Activated CD8-positive, alpha-beta T cell treated with anti-CD3 and anti-CD28 coated beads for 36 hours (primary cell): Measurements from ENCODE around the gene ELL2. TPM values are rescaled to one million over a fixed set of nuclear protein-coding genes. Genes with fewer than 3 reads are reported as not detected.

ENCODE experiments used
- ATAC-seq: fragments of 200-7000 bp; cut with Tn5 transposase; one replicate; pipeline ENCODE4 v1.10.0; 2021; ENCODE audit warnings: mild to moderate bottlenecking, moderate library complexity
- CTCF ChIA-PET: fragments of 350-600 bp; sonication (Branson Sonifier 250); formaldehyde crosslinking; loops from one replicate; lab custom pipeline; 2021; ENCODE audit warnings: antibody characterized with exemption; lab: Charles Lee
- POLR2A ChIA-PET: fragments of 350-600 bp; sonication (Branson Sonifier 250); formaldehyde crosslinking; loops from one replicate; lab custom pipeline; 2021; ENCODE audit warnings: antibody characterized with exemption; lab: Charles Lee
- DNase-seq: peaks from one replicate; pipeline ENCODE4 v3.0.0-alpha.2; 2020
- H3K27ac Mint-ChIP-seq: one replicate; pipeline ENCODE4 v1.8.0; 2021; ENCODE audit warnings: mild to moderate bottlenecking, mixed read lengths
- H3K27me3 Mint-ChIP-seq: one replicate; pipeline ENCODE4 v1.8.0; 2021; ENCODE audit warnings: mixed read lengths
- H3K36me3 Mint-ChIP-seq: one replicate; pipeline ENCODE4 v1.8.0; 2021; ENCODE audit warnings: low read depth, mixed read lengths
- H3K4me1 Mint-ChIP-seq: one replicate; pipeline ENCODE4 v1.8.0; 2021; ENCODE audit warnings: low read depth, mixed read lengths
- H3K4me3 Mint-ChIP-seq: one replicate; pipeline ENCODE4 v1.8.0; 2021; ENCODE audit warnings: mild to moderate bottlenecking, moderate library complexity, mixed read lengths
- H3K9me3 Mint-ChIP-seq: one replicate; pipeline ENCODE4 v1.8.0; 2021; ENCODE audit warnings: mixed read lengths
- intact Hi-C: fragments of 100-400 bp; cut with micrococcal nuclease; formaldehyde crosslinking; loops from one replicate; pipeline ENCODE4 v1.10.0; 2022
- total RNA-seq, 2 experiments: library from RNA; stranded (reverse); gene quantifications; one replicate each; pipeline ENCODE4 v1.2.3, GENCODE V29; 2021
- TF ChIP-seq, protein P1 (sequence below): fragments of 200-600 bp; IDR thresholded peaks from one replicate; pipeline ENCODE4 v1.8.0; 2022; ENCODE audit warnings: antibody characterized with exemption, mild to moderate bottlenecking

Gene ELL2
- total RNA-seq, 2 experiments from 2014 or later, result 39.7 to 46.3 TPM

DNA sequence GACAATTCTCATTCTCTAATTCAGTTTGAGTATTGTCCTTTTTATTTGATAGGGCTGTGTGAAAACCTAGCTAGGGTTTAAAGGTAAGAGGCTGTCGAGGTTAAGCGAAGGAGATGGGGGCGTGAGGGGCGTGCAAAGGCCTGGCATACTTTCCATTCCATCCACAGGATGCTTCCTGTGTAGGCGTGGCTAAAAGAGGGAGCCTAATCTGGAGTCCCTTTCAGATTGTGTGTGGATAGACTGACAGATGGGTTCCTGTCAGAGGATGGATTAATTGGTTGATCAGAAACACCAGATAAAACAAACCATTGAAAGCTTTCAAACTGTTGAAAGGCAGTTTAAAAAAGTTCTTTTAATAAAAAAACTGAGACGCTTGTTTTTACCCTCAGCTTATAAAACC is 1.1 kb upstream of the ELL2 start:
- peaks cover 21% of the 10 kb centered on the region for H3K36me3 Mint-ChIP-seq
- peak overlapping the region; percentile 98 for H3K27ac Mint-ChIP-seq
- peak; percentile 31 for DNase-seq
- peaks cover 41% of the 10 kb centered on the region for H3K4me1 Mint-ChIP-seq
- POLR2A ChIA-PET, result interaction anchor here (1.5 to 3.4 kb wide), 2 partner anchors 11 to 118 kb away, joined by 4 to 14 read pairs; no protein-coding TSS in a partner anchor
- H3K4me3 Mint-ChIP-seq, result peak overlapping the region; percentile 95
- intact Hi-C loops, result loop anchor here (5.0 kb wide), 2 partner anchors 90 to 115 kb away; no protein-coding TSS in a partner anchor
- no peak for ATAC-seq
- H3K9me3 Mint-ChIP-seq, result no peaks in the 10 kb centered on the region
- CTCF ChIA-PET, result interaction anchor here (1.1 to 1.9 kb wide), 3 partner anchors 9 to 374 kb away, joined by 3 to 16 read pairs (median 4); no protein-coding TSS in a partner anchor
- TF ChIP-seq, protein P1, sequence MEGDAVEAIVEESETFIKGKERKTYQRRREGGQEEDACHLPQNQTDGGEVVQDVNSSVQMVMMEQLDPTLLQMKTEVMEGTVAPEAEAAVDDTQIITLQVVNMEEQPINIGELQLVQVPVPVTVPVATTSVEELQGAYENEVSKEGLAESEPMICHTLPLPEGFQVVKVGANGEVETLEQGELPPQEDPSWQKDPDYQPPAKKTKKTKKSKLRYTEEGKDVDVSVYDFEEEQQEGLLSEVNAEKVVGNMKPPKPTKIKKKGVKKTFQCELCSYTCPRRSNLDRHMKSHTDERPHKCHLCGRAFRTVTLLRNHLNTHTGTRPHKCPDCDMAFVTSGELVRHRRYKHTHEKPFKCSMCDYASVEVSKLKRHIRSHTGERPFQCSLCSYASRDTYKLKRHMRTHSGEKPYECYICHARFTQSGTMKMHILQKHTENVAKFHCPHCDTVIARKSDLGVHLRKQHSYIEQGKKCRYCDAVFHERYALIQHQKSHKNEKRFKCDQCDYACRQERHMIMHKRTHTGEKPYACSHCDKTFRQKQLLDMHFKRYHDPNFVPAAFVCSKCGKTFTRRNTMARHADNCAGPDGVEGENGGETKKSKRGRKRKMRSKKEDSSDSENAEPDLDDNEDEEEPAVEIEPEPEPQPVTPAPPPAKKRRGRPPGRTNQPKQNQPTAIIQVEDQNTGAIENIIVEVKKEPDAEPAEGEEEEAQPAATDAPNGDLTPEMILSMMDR, result no peak
- peaks cover 1% of the 10 kb centered on the region for H3K27me3 Mint-ChIP-seq

DNA sequence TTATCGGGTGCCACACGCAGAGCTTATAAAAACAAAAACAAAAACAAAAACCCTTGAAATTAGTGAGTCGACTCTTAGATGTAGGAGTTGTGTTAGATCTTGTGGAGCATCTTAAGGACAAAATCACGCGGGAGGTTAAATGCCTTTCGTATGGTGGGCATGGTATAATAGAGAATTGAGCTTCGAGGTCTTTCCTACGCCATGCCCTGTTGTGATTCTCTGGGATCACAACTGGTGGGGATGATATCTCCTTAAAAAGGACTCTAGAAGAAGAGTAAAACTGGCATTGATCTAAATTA is 773 bp upstream of the ELL2 start:
- peaks cover 45% of the 10 kb centered on the region for H3K4me1 Mint-ChIP-seq
- peaks cover 21% of the 10 kb centered on the region for H3K36me3 Mint-ChIP-seq

DNA sequence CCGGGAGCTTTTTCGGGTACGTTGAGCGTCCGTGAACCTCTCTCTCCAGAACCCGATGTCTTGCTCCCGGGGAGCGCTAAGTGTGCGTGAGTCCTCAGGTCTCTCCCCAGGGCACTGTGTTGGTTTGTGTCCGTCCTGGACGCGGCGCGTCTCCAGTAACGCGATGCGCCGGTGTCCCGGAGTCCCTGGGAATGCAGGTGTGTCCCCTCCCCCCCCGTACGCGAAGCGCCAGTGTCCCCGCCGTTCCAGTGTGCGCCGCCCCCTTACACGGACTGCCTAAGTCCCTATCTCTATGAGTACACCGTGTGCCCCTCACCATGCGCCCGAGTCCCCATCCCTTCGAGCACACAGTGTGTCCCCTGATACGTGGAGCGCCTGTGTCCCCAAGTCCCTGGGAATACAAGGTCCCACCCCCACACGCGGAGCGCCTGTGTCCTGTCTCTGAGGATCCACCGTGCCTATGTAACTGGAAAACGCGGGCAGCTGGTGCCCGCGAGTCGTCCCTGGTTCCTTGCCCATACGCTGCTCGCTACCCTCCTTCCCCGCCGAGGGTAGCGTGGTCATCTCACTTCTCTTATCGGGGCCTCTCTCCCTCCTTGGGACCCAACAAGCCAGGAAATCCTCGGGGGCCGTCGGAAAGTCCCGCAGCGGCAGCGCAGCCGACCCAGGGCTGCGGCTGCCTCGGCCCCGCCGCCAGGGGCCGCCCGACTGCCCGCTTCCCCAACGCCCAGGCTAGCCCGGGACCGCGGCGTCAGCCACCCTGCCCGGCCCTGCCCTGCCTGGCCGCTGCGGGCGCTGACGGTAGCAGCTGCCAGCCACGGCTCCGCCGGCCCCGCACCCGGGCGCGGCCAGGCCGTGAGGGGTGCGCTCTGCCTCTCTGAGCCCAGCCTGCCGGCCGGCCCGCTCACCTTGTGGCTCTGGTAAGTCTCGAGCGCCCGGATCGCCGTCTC is 709 bp downstream of the ELL2 start:
- TF ChIP-seq, protein P1, result peak; percentile 78
- Mint-ChIP-seq H3K36me3 (peaks cover 23% of the 10 kb centered on the region), H3K4me3 (peak overlapping the region; percentile 95), H3K27ac (peak overlapping the region; percentile 98), H3K27me3 (no peaks in the 10 kb centered on the region), H3K9me3 (no peaks in the 10 kb centered on the region), H3K4me1 (peaks cover 51% of the 10 kb centered on the region)
- CTCF ChIA-PET, result interaction anchor here (0.6 to 3.2 kb wide), 13 partner anchors 10 to 376 kb away, joined by 3 to 16 read pairs (median 4); no protein-coding TSS in a partner anchor
- peak; percentile 79 for DNase-seq
- POLR2A ChIA-PET, result interaction anchor here (0.7 to 3.4 kb wide), 4 partner anchors 11 to 120 kb away, joined by 3 to 14 read pairs (median 6); no protein-coding TSS in a partner anchor
- intact Hi-C loops, result loop anchor here (2.0 to 5.0 kb wide), 3 partner anchors 89 to 376 kb away; no protein-coding TSS in a partner anchor
- ATAC-seq, result peak; percentile 66

More for the DNA sequence above, 773 bp upstream of the ELL2 start:
- Mint-ChIP-seq H3K27me3 (peaks cover under 1% of the 10 kb centered on the region), H3K9me3 (no peaks in the 10 kb centered on the region), H3K27ac (peak overlapping the region; percentile 98), H3K4me3 (peak overlapping the region; percentile 95)
- ATAC-seq (no peak), DNase-seq (no peak)
- TF ChIP-seq, protein P1, result no peak
- ChIA-PET CTCF (interaction anchor here (1.1 to 1.9 kb wide), 4 partner anchors 9 to 374 kb away, joined by 3 to 16 read pairs (median 4); no protein-coding TSS in a partner anchor), POLR2A (interaction anchor here (1.5 to 3.4 kb wide), 2 partner anchors 11 to 118 kb away, joined by 4 to 14 read pairs; no protein-coding TSS in a partner anchor)
- intact Hi-C loops, result loop anchor here (5.0 kb wide), 2 partner anchors 90 to 115 kb away; no protein-coding TSS in a partner anchor

DNA sequence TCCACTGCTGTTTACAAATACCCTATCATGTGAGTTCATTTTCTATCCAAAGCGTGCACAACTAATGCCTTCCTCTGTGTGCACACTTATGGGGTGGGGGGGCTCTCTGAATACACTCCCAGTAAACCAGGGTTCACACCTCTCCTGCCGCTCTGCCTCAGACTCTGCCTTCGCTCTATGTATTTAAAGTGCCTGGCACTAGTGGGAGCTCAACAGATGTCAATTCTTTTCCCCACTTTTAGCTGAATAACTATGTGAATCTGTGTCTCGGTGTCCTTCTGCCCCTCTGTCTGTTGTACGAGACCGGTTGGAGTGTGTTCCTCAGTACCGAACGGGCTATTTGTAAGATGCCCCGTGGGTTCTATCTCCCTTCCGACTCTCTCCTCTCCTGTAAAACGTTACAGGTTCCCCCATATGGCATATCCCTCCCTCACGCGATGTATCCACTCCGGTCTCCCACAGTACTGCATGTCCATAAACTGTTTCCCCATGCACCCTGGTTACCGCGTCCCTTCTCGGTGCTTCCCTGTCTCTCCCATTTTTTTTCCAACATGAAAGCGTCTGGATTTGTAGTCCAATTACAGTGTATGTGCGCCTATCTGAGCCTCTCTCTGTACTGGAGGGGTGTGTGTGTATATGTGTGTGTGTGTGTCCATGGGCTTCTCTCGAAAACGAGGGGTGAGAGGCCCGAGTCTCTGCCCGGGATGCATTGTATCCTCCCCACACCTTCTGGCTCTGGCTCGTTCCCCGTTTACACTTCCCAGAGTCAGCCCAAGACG is 1.6 kb downstream of the ELL2 start:
- DNase-seq, result peak; percentile 12
- intact Hi-C loops, result loop anchor here (2.0 to 5.0 kb wide), 3 partner anchors 88 to 377 kb away; no protein-coding TSS in a partner anchor
- CTCF ChIA-PET, result interaction anchor here (0.8 to 3.2 kb wide), 4 partner anchors 10 to 90 kb away, joined by 3 to 15 read pairs (median 5); no protein-coding TSS in a partner anchor
- ATAC-seq, result no peak
- H3K4me3 Mint-ChIP-seq, result peak overlapping the region; percentile 95
- H3K27ac Mint-ChIP-seq, result peak overlapping the region; percentile 92
- TF ChIP-seq, protein P1, result no peak
- POLR2A ChIA-PET, result interaction anchor here (2.1 to 3.4 kb wide), 2 partner anchors 10 to 13 kb away, joined by 9 to 14 read pairs; no protein-coding TSS in a partner anchor
- H3K4me1 Mint-ChIP-seq, result peaks cover 51% of the 10 kb centered on the region
- H3K36me3 Mint-ChIP-seq, result peaks cover 23% of the 10 kb centered on the region
- no peaks in the 10 kb centered on the region for H3K27me3 Mint-ChIP-seq
- H3K9me3 Mint-ChIP-seq, result no peaks in the 10 kb centered on the region
